GM19455 (cell line): ENCODE results near the gene GNA12.

ENCODE experiments used
- ATAC-seq: cut with Tn5 transposase; IDR thresholded peaks from one replicate; pipeline ENCODE4 v1.9.1; 2021; ENCODE audit not compliant: unreplicated experiment

GNA12 gene

GRCh38 chr7:2718296-2718965 is 125.7 kb downstream of the GNA12 start:
- no peak for ATAC-seq

GRCh38 chr7:2717293-2718261 is 126.5 kb downstream of the GNA12 start:
- ATAC-seq: no peak

- no peak for ATAC-seq
These were observed 127.2 kb downstream of the GNA12 start for GRCh38 chr7:2716906-2717292.

DNA sequence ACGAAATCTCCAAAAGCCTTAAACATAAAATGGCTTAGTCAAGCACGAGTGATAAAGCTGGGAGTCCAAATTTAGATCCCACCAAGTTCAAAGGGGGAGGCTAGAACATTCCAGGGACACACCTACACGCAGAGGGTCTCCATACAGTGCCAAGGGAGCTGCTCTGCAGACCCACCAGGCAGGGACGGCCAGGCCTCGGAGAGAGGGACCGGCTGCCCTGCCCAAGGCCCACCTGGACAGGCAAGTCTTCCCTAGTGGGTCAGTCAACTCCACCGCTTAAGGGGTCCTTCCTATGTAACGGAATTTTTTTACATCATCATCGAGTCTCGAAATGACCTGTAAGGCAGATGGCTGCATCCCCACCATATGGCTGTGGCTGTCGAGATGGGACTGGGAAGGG is 127.6 kb downstream of the GNA12 start:
- ATAC-seq: no peak

DNA sequence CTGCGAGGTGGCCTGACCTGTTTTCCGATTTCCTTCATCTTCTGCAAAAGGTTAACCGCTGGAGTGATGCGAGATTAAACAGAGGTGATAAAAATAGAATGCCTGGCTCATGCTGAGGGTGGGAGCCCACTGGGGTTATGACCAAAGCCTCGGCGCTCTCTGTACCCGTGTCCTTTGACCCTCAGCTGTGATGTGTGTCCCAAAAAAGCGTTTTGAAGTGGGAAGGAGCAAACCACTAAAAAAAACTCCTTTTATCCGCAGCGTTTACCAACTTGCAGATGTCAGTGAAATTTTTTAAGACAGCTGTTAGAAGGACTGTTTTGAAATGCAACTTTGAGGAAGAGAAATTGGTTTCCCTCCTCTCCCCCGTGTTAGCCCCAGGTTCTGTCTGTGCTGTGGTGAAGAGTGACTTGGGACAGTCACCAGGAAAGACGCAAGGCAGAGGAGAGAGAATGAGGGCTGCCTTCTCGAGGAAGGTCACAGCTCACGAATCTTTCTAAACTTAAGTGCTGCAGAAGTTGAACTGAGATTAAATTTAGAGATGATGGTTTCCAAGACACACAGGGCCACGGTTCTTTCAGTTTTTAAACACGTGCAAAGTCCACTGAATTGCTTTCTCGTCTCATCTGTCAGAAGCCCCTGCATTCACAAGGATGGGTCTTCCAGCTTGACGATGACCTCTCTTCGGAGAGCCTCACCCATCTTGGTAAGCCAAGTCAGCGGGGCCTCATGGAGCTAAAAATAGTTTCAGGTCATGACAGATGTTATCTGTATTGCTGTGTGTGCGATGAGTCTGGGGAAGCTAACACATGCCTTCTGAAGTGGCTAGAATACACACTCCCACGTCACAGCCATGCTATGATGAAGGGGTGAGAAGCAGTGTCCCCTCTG is 128.5 kb downstream of the GNA12 start:
- ATAC-seq: no peak

GRCh38 chr7:2714636-2715035 is 129.5 kb downstream of the GNA12 start:
- ATAC-seq: no peak

GRCh38 chr7:2713978-2714377 is 130.1 kb downstream of the GNA12 start:
- no peak for ATAC-seq

DNA sequence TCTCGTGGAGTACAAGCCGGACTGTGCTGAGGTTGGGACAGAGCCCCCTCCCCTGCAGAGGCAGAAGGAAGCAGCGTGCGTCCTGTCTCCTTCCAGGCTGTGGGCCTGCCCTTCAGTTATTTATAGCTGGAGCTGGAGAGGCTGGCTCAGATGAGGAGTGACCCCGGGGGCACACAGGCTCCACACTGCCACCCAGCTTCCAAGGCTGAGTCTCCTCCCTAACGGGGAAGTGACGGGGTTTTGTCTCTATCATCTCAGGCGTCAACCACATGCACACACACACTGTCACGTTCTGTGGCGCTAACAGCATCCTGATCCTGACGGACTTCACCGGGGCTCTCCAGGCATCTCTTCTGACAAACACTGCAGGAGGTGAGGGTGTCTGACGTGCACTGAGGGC is 130.7 kb downstream of the GNA12 start:
- no peak for ATAC-seq

GRCh38 chr7:2711895-2712675 is 132.0 kb downstream of the GNA12 start:
- ATAC-seq: no peak

- peak; percentile 30 for ATAC-seq
These were observed 133.1 kb downstream of the GNA12 start for GRCh38 chr7:2710901-2711551.

DNA sequence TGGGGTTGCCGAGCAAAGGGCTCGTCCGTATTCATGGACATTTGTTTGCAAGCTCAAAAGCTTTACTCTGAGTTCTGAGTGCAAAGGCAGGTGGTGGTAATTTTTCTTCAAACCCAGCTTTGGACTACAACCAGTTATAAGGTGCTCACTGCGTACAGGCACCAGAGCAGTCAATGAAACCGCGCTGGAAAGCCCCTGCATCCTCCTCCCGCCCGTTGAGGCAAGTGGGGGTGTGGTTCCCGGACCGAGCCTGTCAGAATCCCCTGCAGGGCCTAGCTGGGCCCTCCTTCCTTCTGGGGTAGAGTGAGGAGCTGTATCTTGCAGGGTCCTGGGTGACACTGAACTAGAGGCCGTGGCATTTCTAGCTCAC is 133.8 kb downstream of the GNA12 start:
- ATAC-seq: peak; percentile 50

DNA sequence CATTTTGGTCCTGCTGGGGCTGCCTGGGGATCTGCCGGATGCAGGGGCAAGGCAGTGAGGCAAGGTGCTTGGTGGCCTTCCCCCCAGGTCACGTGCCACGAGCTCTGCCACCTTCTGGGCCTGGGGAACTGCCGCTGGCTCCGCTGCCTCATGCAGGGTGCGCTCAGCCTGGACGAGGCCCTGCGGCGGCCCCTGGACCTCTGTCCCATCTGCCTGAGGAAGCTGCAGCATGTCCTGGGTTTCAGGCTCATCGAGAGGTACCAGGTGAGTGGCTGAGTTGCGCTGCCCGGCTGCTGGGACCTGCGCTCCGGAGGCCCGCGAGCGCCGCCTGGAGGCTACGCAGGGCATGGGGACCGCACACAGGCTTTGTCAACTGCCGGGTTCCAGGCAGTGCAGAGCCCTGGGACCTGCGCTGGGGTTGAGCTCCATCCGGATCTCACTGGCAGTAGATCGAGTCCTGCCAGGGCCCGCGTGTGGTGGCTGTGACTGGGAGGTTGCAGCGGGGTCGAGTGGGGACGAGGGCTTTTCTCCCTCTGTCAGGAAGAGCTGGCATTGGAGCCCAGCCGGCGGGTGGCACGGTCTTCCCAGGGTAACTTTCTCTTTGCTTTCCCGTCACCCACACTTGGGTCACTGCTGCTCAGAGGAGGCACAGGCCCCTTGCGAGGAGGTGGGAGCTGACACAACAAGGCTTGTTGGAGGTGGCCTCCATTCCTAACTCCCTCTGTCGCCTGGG is 134.4 kb downstream of the GNA12 start:
- peak; percentile 81 for ATAC-seq

DNA sequence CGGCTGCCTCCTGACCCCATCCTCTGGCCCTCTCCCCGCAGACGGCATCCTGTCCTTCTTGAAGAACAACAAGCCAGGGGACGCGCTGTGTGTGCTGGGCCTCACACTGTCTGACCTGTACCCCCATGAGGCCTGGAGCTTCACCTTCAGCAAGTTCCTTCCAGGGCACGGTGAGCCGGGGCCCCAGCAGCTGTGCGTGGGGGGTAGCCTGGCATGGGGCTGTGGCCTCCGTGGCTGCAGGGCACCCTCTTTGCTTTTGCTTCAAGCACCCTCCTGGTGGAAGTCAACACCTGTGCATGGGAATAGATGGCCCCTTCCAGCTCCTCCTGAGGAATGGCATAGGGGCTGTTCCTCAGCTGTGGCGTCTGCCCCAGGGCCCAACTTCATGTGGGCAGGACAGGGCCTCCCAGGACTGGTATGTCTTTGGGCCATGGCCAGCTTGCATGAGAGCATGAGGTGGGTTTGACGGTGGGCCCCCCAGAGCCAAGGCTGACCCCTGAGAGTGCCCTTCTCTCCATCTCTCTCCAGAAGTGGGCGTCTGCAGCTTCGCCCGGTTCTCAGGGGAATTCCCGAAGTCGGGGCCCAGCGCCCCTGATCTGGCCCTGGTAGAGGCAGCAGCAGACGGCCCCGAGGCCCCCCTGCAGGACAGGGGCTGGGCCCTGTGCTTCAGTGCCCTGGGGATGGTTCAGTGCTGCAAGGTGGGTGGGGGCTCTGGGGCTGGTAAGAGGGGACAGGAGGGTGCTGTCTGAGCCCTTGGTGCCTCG is 135.4 kb downstream of the GNA12 start:
- ATAC-seq: no peak

DNA sequence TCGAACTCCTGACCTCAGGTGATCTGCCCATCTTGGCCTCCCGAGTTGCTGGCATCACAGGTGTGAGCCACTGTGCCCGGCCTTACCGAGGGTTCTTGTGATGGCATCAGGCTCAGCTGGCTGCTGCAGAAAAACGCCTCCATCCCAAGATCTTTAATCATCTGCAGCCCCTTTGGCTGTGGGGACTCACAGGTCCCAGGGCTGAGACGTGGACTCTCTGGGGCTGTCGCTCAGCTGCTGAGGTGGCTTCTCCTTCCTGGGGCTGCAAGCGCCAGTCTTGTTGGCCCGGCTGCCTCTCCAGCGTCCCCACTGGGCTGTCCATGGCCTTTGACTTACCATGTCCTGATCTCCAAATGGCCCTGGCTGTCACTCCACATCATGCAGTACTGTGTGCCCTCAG is 136.1 kb downstream of the GNA12 start:
- no peak for ATAC-seq

DNA sequence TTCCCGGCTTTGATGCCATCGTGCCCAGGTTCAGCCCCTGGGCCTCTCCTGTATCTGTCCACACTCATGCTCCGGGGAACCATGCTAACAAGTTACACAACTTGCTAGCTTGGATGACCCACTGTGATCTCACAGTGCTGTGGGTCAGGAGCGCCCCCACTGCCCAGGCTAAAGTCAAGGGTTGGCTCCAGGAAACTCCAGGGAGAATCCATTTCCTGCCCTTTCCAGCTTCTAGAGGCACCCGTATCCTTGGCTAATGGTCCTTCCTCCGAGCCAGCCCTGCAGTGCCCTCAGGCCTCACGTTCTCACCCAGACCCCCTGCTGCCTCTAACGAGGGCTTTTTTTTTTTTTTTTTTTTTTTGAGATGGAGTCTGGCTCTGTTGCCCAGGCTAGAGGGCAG is 136.6 kb downstream of the GNA12 start:
- no peak for ATAC-seq

GRCh38 chr7:2706685-2707126 is 137.4 kb downstream of the GNA12 start:
- no peak for ATAC-seq

DNA sequence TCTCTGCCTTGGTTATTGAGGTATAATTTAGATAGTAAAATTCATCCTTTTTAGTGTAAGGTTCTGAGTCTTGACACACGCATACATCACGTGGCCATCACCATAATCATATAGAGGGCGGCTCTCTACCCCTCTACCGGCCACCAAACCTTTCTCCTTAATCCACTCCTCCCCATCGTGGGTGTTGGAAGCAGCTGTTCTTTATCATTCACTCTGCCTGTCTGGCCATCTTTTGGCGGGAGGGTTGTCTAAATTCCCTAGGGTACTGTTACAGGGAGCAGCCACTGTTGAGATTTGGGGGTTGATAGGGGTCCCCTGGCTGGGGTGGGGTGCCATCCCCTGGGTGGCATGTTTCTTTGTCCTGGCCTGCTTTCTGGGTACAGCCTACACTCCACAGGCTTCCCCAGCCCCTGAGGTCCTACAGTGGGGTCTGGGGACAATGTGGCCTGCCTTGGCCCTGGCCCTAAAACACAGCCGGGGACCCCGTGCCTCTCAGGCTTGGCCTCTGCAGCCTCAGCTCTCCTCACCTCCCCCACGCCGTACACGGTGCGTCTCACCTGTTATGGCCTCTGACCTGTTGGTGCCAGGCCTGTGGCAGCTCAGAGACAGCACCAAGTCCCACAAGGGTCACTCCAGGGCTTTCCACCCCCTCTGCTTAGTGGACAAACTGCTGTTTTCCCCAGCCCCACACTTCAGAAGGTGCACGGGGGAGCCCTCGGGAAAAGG is 138.6 kb downstream of the GNA12 start:
- no peak for ATAC-seq

DNA sequence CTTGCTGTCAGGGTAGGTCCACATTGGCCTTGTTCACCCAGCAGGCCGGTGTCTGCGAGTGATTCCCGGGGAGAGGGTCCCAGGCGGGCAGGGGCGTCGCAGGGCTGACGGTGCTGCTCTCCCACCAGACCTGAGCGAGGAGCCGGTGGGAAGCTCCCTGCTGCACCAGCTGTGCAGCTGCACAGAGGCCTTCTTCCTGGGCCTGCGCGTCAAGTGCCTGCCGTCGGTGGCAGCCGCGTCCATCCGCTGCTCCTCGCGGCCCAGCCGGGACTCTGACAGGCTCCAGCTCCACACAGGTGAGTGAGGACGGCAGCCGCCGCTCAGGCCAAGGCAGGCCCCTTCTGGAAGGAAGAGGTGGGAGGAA is 141.5 kb downstream of the GNA12 start:
- no peak for ATAC-seq
